MM.1S (cell line): ENCODE measurements around the gene BCL7B.

Source experiments
- DNase-seq: peaks from one replicate; pipeline ENCODE4 v3.0.0-alpha.2; 2015
- H2AFZ ChIP-seq: fragments of 300-600 bp; sonication (generic); 2 replicates; pipeline ENCODE4 v1.6.0; 2016; ENCODE audit warnings: antibody characterized with exemption, low read length
- H3F3A ChIP-seq: fragments of 300-600 bp; sonication (generic); 2 replicates; pipeline ENCODE4 v1.6.1; 2016; ENCODE audit warnings: mild to moderate bottlenecking, antibody characterized with exemption, low read length, moderate library complexity, mixed read lengths; ENCODE audit not compliant: insufficient read depth
- H3K27ac ChIP-seq: fragments of 300-600 bp; sonication (generic); 2 replicates; pipeline ENCODE4 v1.5.1; 2016; ENCODE audit warnings: mild to moderate bottlenecking, low read length
- H3K27me3 ChIP-seq: fragments of 300-600 bp; sonication (generic); replicated peaks from 2 replicates; pipeline ENCODE4 v1.6.0; 2016; ENCODE audit warnings: low read length; ENCODE audit not compliant: insufficient read depth
- H3K36me3 ChIP-seq: fragments of 300-600 bp; sonication (generic); replicated peaks from 2 replicates; pipeline ENCODE4 v1.6.1; 2016; ENCODE audit warnings: mild to moderate bottlenecking, low read length, mixed read lengths; ENCODE audit not compliant: insufficient read depth
- H3K4me1 ChIP-seq: fragments of 300-600 bp; sonication (generic); 2 replicates; pipeline ENCODE4 v1.6.1; 2016; ENCODE audit warnings: low read length, mixed read lengths
- H3K4me2 ChIP-seq: fragments of 300-600 bp; sonication (generic); 2 replicates; pipeline ENCODE4 v1.6.0; 2016; ENCODE audit warnings: low read depth, low read length
- H3K4me3 ChIP-seq: fragments of 300-600 bp; sonication (generic); 2 replicates; pipeline ENCODE4 v1.5.1; 2016; ENCODE audit warnings: low read length, mixed read lengths
- H3K79me2 ChIP-seq: fragments of 300-600 bp; sonication (generic); 2 replicates; pipeline ENCODE4 v1.6.1; 2016; ENCODE audit warnings: mixed run types, low read length, mixed read lengths
- H3K9ac ChIP-seq: fragments of 300-600 bp; sonication (generic); 2 replicates; pipeline ENCODE4 v1.6.1; 2016; ENCODE audit warnings: low read length, mixed read lengths
- H3K9me2 ChIP-seq: fragments of 300-600 bp; sonication (generic); replicated peaks from 2 replicates; pipeline ENCODE4 v1.6.1; 2016; ENCODE audit warnings: mild to moderate bottlenecking, low read length, mixed read lengths; ENCODE audit not compliant: insufficient read depth
- H3K9me3 ChIP-seq: fragments of 300-600 bp; sonication (generic); replicated peaks from 2 replicates; pipeline ENCODE4 v1.6.1; 2016; ENCODE audit warnings: mild to moderate bottlenecking, low read length, mixed read lengths; ENCODE audit not compliant: insufficient read depth
- H4K20me1 ChIP-seq: fragments of 300-600 bp; sonication (generic); 2 replicates; pipeline ENCODE4 v1.6.1; 2016; ENCODE audit warnings: mild to moderate bottlenecking, low read length, moderate library complexity, mixed read lengths; ENCODE audit not compliant: insufficient read depth
- EZH2 ChIP-seq: fragments of 300-600 bp; sonication (generic); optimal IDR thresholded peaks from 2 replicates; pipeline ENCODE3; 2017; ENCODE audit warnings: low read depth, mild to moderate bottlenecking, antibody characterized with exemption, low read length, mixed read lengths
- EZH2phosphoT487 ChIP-seq: fragments of 300-600 bp; sonication (generic); IDR thresholded peaks from 2 replicates; pipeline ENCODE4 v1.6.1; 2018; ENCODE audit warnings: antibody characterized with exemption, low read length
- TF ChIP-seq, protein P1 (sequence below): fragments of 300-600 bp; sonication (generic); IDR thresholded peaks from 2 replicates; pipeline ENCODE4 v1.5.1; 2016; ENCODE audit warnings: antibody characterized with exemption, low read length, mixed read lengths

Gene BCL7B

DNA sequence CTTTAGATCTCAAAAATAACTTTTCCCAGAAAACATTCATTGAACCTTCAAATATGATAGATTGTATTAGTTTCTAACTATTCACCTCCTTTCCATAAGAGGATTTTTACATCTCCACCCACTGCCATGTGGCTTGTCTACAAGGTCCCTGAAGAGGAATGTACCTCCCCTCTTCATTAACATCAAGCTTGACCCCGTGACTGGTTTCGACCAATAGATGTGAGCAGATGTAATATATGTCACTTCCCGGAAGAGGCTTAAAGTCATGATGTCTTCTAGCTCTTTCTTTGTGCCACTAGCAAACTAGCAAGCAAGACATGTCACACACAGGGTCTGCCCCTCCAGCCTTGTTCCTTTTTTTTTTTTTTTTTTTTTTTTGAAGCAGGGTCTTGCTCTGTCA is 42.3 kb downstream of the BCL7B start:
- Histone ChIP-seq H3K9me3 (no peaks in the 10 kb centered on the region), H3K4me3 (no peak overlapping the region), H3K9me2 (no peaks in the 10 kb centered on the region), H3K36me3 (peaks cover 3% of the 10 kb centered on the region; the same call in 1 of the 2 replicates), H3K27ac (no peak overlapping the region), H3F3A (peaks cover 2% of the 10 kb centered on the region), H4K20me1 (peaks cover 64% of the 10 kb centered on the region), H3K27me3 (no peaks in the 10 kb centered on the region), H2AFZ (no peak overlapping the region), H3K4me2 (no peak overlapping the region), H3K9ac (no peak overlapping the region), H3K79me2 (peaks cover 99% of the 10 kb centered on the region), H3K4me1 (peaks cover 10% of the 10 kb centered on the region)
- TF ChIP-seq EZH2 (no peak), EZH2phosphoT487 (no peak)
- TF ChIP-seq, protein P1, sequence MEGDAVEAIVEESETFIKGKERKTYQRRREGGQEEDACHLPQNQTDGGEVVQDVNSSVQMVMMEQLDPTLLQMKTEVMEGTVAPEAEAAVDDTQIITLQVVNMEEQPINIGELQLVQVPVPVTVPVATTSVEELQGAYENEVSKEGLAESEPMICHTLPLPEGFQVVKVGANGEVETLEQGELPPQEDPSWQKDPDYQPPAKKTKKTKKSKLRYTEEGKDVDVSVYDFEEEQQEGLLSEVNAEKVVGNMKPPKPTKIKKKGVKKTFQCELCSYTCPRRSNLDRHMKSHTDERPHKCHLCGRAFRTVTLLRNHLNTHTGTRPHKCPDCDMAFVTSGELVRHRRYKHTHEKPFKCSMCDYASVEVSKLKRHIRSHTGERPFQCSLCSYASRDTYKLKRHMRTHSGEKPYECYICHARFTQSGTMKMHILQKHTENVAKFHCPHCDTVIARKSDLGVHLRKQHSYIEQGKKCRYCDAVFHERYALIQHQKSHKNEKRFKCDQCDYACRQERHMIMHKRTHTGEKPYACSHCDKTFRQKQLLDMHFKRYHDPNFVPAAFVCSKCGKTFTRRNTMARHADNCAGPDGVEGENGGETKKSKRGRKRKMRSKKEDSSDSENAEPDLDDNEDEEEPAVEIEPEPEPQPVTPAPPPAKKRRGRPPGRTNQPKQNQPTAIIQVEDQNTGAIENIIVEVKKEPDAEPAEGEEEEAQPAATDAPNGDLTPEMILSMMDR, result no peak
- no peak for DNase-seq

DNA sequence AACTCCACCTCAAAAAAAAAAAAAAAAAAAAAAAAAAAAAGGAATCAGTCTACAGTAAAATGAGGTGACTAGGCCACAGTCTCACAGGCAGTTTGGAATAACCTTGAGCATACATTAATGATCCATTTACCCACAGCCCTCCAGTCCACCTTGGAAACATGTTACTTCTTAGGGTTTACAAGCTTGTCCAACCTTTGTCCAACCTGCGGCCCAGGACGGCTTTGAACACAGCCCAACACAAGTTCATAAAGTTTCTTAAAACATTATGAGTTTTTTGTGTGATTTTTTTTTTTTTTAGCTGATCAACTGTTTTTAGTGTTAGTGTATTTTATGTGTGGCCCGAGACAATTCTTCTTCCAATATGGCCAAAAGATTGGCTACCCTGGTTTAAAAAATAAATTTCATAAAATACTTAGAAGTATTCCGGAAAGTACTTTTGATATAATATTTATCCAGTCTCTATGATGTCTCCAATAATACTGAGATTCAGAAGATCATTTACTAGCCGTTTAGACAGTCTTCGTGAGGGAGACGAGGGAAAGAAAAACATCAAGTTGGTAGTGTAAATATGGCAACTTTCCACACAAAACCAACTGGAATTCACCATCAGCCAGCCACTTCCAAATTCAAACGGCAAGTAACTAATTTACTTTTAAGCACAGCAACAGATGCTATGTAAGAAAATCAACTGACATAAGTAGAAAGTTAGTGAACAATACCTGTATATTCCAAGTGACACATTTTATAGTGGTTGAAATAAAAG is 45.3 kb downstream of the BCL7B start:
- Histone ChIP-seq H3K9me2 (no peaks in the 10 kb centered on the region), H3K4me3 (no peak overlapping the region), H3K9ac (no peak overlapping the region), H2AFZ (no peak overlapping the region), H3K79me2 (peaks cover 98% of the 10 kb centered on the region), H3K27me3 (no peaks in the 10 kb centered on the region), H3K4me2 (no peak overlapping the region), H3F3A (no peaks in the 10 kb centered on the region; the same call in 1 of the 2 replicates), H3K27ac (no peak overlapping the region), H3K36me3 (peaks cover 12% of the 10 kb centered on the region), H3K9me3 (no peaks in the 10 kb centered on the region), H4K20me1 (peaks cover 40% of the 10 kb centered on the region), H3K4me1 (no peaks in the 10 kb centered on the region)
- TF ChIP-seq, protein P1, result no peak
- TF ChIP-seq EZH2phosphoT487 (no peak), EZH2 (no peak)
- DNase-seq, result no peak

DNA sequence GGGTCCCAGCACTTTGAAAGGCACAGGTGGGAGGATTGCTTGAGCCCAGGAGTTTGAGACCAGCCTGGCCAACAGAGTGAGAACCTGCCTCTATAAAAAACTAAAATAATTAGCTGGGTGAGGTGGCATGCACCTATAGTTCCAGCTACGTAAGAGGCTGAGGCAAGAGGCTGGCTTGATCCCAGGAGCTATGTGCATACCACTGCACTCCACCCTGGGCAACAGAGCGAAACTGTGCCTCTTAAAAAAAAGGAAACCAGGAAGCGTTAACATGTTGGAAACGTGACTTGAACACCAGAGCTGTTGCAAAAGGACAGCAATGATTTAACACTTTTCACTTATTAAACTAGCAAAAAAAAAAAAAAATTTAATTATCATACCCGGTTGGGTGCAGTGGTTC is 48.0 kb downstream of the BCL7B start:
- no peak for DNase-seq
- H3K9me2 ChIP-seq, result no peaks in the 10 kb centered on the region
- no peaks in the 10 kb centered on the region; the same call in 1 of the 2 replicates for H3F3A ChIP-seq
- peaks cover 33% of the 10 kb centered on the region for H4K20me1 ChIP-seq
- no peaks in the 10 kb centered on the region for H3K9me3 ChIP-seq
- no peak overlapping the region for H3K27ac ChIP-seq
- peaks cover 16% of the 10 kb centered on the region for H3K36me3 ChIP-seq
- peaks cover 95% of the 10 kb centered on the region for H3K79me2 ChIP-seq
- H3K4me1 ChIP-seq, result no peaks in the 10 kb centered on the region
- no peak overlapping the region for H3K9ac ChIP-seq
- H3K4me2 ChIP-seq, result no peak overlapping the region
- H2AFZ ChIP-seq, result no peak overlapping the region
- no peak overlapping the region for H3K4me3 ChIP-seq
- TF ChIP-seq EZH2phosphoT487, result no peak
- no peak for TF ChIP-seq EZH2
- TF ChIP-seq, protein P1, result no peak
- no peaks in the 10 kb centered on the region for H3K27me3 ChIP-seq
